Measurements from ENCODE around the gene ZMYM4. TPM values are rescaled to one million over a fixed set of nuclear protein-coding genes. Genes with fewer than 3 reads are reported as not detected.

ZMYM4 gene
- total RNA-seq, 1 experiment from 2014 or later, result 60.3 TPM

DNA sequence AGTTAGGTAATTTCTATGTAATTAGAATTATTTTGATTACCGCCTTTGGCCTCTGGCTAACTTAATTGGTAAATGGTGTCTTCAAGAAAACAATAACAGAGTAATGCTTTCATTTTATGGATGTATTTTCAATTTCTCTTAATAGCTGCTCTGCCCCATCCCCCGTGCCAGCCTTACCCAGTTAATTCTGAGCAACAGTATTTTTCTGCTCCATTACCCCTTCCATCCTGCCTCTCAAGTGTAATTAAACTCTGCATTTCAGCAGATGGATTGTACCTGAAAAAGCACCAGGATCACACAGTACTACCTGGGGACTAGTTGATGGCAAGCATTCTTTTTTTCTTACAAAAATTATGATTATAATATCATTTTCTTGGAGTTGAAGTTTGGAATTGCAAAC lies 184.5 kb downstream of the ZMYM4 start (continued):
- TF ChIP-seq KAT7 (CRISPR knock-in tag; IDR thresholded peaks at IDR 0.05; ENCODE audit: borderline replicate concordance), result no peak
- no peak for TF ChIP-seq ZNF219 (CRISPR knock-in tag; IDR thresholded peaks at IDR 0.05; ENCODE audit: borderline replicate concordance)
- no peak for TF ChIP-seq TEAD4 (CRISPR knock-in tag; IDR thresholded peaks at IDR 0.05)
- TF ChIP-seq ZNF121 (CRISPR knock-in tag; IDR thresholded peaks at IDR 0.05), result no peak
- TF ChIP-seq FOXK1 (CRISPR knock-in tag; IDR thresholded peaks at IDR 0.05), result no peak
- TF ChIP-seq, protein P1, sequence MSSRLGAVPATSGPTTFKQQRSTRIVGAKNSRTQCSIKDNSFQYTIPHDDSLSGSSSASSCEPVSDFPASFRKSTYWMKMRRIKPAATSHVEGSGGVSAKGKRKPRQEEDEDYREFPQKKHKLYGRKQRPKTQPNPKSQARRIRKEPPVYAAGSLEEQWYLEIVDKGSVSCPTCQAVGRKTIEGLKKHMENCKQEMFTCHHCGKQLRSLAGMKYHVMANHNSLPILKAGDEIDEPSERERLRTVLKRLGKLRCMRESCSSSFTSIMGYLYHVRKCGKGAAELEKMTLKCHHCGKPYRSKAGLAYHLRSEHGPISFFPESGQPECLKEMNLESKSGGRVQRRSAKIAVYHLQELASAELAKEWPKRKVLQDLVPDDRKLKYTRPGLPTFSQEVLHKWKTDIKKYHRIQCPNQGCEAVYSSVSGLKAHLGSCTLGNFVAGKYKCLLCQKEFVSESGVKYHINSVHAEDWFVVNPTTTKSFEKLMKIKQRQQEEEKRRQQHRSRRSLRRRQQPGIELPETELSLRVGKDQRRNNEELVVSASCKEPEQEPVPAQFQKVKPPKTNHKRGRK (CRISPR knock-in tag; IDR thresholded peaks at IDR 0.05; ENCODE audit: borderline replicate concordance), result no peak
- no peak for TF ChIP-seq SMAD4 (CRISPR knock-in tag; IDR thresholded peaks at IDR 0.05)
- TF ChIP-seq, protein P2, sequence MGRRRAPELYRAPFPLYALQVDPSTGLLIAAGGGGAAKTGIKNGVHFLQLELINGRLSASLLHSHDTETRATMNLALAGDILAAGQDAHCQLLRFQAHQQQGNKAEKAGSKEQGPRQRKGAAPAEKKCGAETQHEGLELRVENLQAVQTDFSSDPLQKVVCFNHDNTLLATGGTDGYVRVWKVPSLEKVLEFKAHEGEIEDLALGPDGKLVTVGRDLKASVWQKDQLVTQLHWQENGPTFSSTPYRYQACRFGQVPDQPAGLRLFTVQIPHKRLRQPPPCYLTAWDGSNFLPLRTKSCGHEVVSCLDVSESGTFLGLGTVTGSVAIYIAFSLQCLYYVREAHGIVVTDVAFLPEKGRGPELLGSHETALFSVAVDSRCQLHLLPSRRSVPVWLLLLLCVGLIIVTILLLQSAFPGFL (CRISPR knock-in tag; IDR thresholded peaks at IDR 0.05; ENCODE audit: borderline replicate concordance), result no peak
- TF ChIP-seq, protein P3, sequence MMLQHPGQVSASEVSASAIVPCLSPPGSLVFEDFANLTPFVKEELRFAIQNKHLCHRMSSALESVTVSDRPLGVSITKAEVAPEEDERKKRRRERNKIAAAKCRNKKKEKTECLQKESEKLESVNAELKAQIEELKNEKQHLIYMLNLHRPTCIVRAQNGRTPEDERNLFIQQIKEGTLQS (CRISPR knock-in tag; conservative IDR thresholded peaks at IDR 0.05), result no peak

DNA sequence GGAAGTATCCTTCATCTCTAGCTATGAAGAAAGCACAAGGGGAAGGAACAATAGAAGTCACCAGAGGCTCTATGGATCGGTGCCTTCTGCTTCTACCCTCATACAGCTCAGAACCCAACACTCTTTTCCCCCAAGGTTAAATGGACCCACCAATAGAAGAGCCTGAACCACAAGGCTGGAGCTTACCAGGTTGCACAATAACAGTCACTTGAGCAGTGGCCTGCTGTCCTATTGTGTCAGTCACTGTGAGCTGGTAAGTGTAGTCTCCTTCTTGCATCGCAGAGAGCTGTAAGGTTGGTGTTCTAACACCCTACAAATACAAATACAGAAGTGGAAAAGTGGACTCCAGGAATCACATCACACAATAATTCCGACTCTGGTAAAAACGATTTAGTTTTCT lies 185.7 kb downstream of the ZMYM4 start:
- CTCF ChIA-PET, result interaction anchor here (0.5 to 5.5 kb wide), 4 partner anchors 83 to 252 kb away, joined by 3 to 64 read pairs (median 4); no protein-coding TSS in a partner anchor
- POLR2A ChIA-PET, result no interaction called here
- Mint-ChIP-seq H3K4me1 (no peaks in the 10 kb centered on the region), H3K4me3 (no peak overlapping the region), H3K9me3 (no peaks in the 10 kb centered on the region), H3K27me3 (ENCODE audit: low read depth) (no peaks in the 10 kb centered on the region), H3K36me3 (peaks cover 46% of the 10 kb centered on the region), H3K27ac (no peak overlapping the region)
- no peak for ATAC-seq
- DNase-seq (ENCODE audit: low spot score), result no peak
- TF ChIP-seq ZNF416 (CRISPR knock-in tag; IDR thresholded peaks at IDR 0.05), result no peak
- TF ChIP-seq, protein P4, sequence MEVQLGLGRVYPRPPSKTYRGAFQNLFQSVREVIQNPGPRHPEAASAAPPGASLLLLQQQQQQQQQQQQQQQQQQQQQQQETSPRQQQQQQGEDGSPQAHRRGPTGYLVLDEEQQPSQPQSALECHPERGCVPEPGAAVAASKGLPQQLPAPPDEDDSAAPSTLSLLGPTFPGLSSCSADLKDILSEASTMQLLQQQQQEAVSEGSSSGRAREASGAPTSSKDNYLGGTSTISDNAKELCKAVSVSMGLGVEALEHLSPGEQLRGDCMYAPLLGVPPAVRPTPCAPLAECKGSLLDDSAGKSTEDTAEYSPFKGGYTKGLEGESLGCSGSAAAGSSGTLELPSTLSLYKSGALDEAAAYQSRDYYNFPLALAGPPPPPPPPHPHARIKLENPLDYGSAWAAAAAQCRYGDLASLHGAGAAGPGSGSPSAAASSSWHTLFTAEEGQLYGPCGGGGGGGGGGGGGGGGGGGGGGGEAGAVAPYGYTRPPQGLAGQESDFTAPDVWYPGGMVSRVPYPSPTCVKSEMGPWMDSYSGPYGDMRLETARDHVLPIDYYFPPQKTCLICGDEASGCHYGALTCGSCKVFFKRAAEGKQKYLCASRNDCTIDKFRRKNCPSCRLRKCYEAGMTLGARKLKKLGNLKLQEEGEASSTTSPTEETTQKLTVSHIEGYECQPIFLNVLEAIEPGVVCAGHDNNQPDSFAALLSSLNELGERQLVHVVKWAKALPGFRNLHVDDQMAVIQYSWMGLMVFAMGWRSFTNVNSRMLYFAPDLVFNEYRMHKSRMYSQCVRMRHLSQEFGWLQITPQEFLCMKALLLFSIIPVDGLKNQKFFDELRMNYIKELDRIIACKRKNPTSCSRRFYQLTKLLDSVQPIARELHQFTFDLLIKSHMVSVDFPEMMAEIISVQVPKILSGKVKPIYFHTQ (CRISPR knock-in tag; IDR thresholded peaks at IDR 0.05), result no peak
- TF ChIP-seq, protein P2 (CRISPR knock-in tag; IDR thresholded peaks at IDR 0.05; ENCODE audit: borderline replicate concordance), result no peak
- no peak for TF ChIP-seq ZNF232 (CRISPR knock-in tag; IDR thresholded peaks at IDR 0.05)
- TF ChIP-seq, protein P5, sequence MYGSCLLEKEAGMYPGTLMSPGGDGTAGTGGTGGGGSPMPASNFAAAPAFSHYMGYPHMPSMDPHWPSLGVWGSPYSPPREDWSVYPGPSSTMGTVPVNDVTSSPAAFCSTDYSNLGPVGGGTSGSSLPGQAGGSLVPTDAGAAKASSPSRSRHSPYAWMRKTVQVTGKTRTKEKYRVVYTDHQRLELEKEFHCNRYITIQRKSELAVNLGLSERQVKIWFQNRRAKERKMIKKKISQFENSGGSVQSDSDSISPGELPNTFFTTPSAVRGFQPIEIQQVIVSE (CRISPR knock-in tag; IDR thresholded peaks at IDR 0.05; ENCODE audit: borderline replicate concordance), result no peak
- no peak for TF ChIP-seq ZNF317 (CRISPR knock-in tag; IDR thresholded peaks at IDR 0.05; ENCODE audit: borderline replicate concordance, low read depth)
- TF ChIP-seq, protein P6, sequence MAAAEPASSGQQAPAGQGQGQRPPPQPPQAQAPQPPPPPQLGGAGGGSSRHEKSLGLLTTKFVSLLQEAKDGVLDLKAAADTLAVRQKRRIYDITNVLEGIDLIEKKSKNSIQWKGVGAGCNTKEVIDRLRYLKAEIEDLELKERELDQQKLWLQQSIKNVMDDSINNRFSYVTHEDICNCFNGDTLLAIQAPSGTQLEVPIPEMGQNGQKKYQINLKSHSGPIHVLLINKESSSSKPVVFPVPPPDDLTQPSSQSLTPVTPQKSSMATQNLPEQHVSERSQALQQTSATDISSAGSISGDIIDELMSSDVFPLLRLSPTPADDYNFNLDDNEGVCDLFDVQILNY (CRISPR knock-in tag; IDR thresholded peaks at IDR 0.05), result no peak
- TF ChIP-seq, protein P7, sequence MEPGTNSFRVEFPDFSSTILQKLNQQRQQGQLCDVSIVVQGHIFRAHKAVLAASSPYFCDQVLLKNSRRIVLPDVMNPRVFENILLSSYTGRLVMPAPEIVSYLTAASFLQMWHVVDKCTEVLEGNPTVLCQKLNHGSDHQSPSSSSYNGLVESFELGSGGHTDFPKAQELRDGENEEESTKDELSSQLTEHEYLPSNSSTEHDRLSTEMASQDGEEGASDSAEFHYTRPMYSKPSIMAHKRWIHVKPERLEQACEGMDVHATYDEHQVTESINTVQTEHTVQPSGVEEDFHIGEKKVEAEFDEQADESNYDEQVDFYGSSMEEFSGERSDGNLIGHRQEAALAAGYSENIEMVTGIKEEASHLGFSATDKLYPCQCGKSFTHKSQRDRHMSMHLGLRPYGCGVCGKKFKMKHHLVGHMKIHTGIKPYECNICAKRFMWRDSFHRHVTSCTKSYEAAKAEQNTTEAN (CRISPR knock-in tag; IDR thresholded peaks at IDR 0.05), result no peak
- TF ChIP-seq RELA (CRISPR knock-in tag; IDR thresholded peaks at IDR 0.05; ENCODE audit: borderline replicate concordance), result no peak
- no peak for TF ChIP-seq CREB1 (CRISPR knock-in tag; IDR thresholded peaks at IDR 0.05)
- TF ChIP-seq SMAD4 (CRISPR knock-in tag; IDR thresholded peaks at IDR 0.05), result no peak
- TF ChIP-seq, protein P8, sequence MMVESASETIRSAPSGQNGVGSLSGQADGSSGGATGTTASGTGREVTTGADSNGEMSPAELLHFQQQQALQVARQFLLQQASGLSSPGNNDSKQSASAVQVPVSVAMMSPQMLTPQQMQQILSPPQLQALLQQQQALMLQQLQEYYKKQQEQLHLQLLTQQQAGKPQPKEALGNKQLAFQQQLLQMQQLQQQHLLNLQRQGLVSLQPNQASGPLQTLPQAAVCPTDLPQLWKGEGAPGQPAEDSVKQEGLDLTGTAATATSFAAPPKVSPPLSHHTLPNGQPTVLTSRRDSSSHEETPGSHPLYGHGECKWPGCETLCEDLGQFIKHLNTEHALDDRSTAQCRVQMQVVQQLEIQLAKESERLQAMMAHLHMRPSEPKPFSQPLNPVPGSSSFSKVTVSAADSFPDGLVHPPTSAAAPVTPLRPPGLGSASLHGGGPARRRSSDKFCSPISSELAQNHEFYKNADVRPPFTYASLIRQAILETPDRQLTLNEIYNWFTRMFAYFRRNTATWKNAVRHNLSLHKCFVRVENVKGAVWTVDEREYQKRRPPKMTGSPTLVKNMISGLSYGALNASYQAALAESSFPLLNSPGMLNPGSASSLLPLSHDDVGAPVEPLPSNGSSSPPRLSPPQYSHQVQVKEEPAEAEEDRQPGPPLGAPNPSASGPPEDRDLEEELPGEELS (CRISPR knock-in tag; IDR thresholded peaks at IDR 0.05), result no peak
- TF ChIP-seq, protein P9, sequence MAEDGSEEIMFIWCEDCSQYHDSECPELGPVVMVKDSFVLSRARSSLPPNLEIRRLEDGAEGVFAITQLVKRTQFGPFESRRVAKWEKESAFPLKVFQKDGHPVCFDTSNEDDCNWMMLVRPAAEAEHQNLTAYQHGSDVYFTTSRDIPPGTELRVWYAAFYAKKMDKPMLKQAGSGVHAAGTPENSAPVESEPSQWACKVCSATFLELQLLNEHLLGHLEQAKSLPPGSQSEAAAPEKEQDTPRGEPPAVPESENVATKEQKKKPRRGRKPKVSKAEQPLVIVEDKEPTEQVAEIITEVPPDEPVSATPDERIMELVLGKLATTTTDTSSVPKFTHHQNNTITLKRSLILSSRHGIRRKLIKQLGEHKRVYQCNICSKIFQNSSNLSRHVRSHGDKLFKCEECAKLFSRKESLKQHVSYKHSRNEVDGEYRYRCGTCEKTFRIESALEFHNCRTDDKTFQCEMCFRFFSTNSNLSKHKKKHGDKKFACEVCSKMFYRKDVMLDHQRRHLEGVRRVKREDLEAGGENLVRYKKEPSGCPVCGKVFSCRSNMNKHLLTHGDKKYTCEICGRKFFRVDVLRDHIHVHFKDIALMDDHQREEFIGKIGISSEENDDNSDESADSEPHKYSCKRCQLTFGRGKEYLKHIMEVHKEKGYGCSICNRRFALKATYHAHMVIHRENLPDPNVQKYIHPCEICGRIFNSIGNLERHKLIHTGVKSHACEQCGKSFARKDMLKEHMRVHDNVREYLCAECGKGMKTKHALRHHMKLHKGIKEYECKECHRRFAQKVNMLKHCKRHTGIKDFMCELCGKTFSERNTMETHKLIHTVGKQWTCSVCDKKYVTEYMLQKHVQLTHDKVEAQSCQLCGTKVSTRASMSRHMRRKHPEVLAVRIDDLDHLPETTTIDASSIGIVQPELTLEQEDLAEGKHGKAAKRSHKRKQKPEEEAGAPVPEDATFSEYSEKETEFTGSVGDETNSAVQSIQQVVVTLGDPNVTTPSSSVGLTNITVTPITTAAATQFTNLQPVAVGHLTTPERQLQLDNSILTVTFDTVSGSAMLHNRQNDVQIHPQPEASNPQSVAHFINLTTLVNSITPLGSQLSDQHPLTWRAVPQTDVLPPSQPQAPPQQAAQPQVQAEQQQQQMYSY (CRISPR knock-in tag; IDR thresholded peaks at IDR 0.05), result no peak

Measured in WTC11 (cell line).